ENCODE results near the gene OR8D1.

DNA sequence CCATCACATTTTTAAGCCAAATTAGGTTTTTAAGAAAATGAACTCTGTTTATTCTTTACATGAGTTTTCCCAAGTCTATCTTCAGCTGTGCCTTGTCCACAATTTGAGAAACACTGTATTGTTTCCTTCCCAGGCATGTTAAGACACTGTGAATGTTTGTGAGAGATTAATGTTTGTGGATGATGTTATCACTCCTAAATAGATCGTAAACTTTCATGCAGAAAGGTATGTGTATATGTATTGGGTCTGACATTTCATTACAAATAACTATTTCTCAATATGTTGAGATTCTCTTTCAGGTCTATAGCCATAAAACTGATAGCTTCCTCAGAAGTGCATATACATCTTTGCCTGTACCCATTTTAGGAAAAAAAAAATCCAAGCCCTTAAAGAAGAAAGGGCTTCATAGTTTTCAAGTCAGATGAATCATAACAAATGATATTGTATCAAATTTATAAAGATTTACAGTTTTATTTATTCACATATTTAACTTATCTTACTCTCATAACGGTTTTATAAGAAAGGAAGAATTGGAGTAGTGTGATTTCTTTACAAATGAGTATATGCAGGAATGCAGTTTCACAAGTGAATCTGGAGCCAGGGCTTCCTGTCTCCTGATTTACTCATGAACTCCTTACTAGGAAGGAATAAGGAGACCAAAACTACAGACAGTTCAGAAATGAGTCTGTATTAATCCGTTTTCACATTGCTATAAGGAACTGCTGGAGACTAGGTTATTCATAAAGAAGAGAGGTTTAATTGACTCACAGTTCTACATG is 11.2 kb downstream of the OR8D1 start:
- no peak for TF ChIP-seq POLR2A (IDR thresholded peaks at IDR 0.05)
- TF ChIP-seq, protein P1, sequence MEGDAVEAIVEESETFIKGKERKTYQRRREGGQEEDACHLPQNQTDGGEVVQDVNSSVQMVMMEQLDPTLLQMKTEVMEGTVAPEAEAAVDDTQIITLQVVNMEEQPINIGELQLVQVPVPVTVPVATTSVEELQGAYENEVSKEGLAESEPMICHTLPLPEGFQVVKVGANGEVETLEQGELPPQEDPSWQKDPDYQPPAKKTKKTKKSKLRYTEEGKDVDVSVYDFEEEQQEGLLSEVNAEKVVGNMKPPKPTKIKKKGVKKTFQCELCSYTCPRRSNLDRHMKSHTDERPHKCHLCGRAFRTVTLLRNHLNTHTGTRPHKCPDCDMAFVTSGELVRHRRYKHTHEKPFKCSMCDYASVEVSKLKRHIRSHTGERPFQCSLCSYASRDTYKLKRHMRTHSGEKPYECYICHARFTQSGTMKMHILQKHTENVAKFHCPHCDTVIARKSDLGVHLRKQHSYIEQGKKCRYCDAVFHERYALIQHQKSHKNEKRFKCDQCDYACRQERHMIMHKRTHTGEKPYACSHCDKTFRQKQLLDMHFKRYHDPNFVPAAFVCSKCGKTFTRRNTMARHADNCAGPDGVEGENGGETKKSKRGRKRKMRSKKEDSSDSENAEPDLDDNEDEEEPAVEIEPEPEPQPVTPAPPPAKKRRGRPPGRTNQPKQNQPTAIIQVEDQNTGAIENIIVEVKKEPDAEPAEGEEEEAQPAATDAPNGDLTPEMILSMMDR (IDR thresholded peaks at IDR 0.05): no peak
- TF ChIP-seq POLR2AphosphoS5 (IDR thresholded peaks at IDR 0.05; ENCODE audit: insufficient read depth in 1 of 2, low read depth in 1 of 2): no peak

All from vagina (tissue), 2 donors.